HEK293T (cell line): ENCODE measurements around the gene RYK.

Source experiments
- CTCF ChIA-PET: fragments of 350-600 bp; formaldehyde crosslinking; extraction: SDS; loops from one replicate; lab custom pipeline; 2021; ENCODE audit warnings: antibody characterized with exemption, inconsistent platforms; lab: Yijun Ruan, JAX
- POLR2A ChIA-PET: fragments of 350-600 bp; formaldehyde crosslinking; extraction: SDS; loops from one replicate; lab custom pipeline; 2020; ENCODE audit warnings: antibody characterized with exemption, inconsistent platforms; lab: Yijun Ruan, JAX
- DNase-seq: peaks from one replicate; pipeline ENCODE4 v3.0.0; 2012; ENCODE audit warnings: mixed read lengths; ENCODE audit errors: extremely low spot score
- ARNT ChIP-seq: fragments of 450-650 bp; IDR thresholded peaks from 2 replicates; pipeline ENCODE4 v1.6.1; 2017; ENCODE audit warnings: mild to moderate bottlenecking
- BHLHE40 ChIP-seq: fragments of 450-650 bp; IDR thresholded peaks from 2 replicates; pipeline ENCODE4 v1.6.1; 2016; ENCODE audit warnings: mild to moderate bottlenecking, moderate library complexity, borderline replicate concordance
- CTBP1 ChIP-seq: fragments of 450-650 bp; IDR thresholded peaks from 2 replicates; pipeline ENCODE4 v1.6.1; 2016; ENCODE audit warnings: borderline replicate concordance
- ELF4 ChIP-seq: fragments of 450-650 bp; IDR thresholded peaks from 2 replicates; pipeline ENCODE4 v1.6.1; 2017; ENCODE audit warnings: antibody characterized with exemption
- FOXA1 ChIP-seq: fragments of 450-650 bp; IDR thresholded peaks from 2 replicates; pipeline ENCODE4 v1.6.1; 2016; ENCODE audit warnings: mild to moderate bottlenecking
- FOXK2 ChIP-seq: fragments of 450-650 bp; IDR thresholded peaks from 2 replicates; pipeline ENCODE4 v1.6.1; 2016; ENCODE audit warnings: mild to moderate bottlenecking
- FOXM1 ChIP-seq: fragments of 450-650 bp; IDR thresholded peaks from 2 replicates; pipeline ENCODE4 v1.6.1; 2017; ENCODE audit warnings: mild to moderate bottlenecking, borderline replicate concordance
- HDGF ChIP-seq: fragments of 450-650 bp; IDR thresholded peaks from 2 replicates; pipeline ENCODE4 v1.6.1; 2017; ENCODE audit warnings: antibody characterized with exemption, borderline replicate concordance
- L3MBTL2 ChIP-seq: fragments of 450-650 bp; conservative IDR thresholded peaks from 2 replicates; pipeline ENCODE4 v1.6.1; 2016; ENCODE audit warnings: mild to moderate bottlenecking
- LEF1 ChIP-seq: fragments of 450-650 bp; IDR thresholded peaks from 2 replicates; pipeline ENCODE4 v1.6.1; 2017; ENCODE audit warnings: mild to moderate bottlenecking, borderline replicate concordance
- NFRKB ChIP-seq: fragments of 450-650 bp; IDR thresholded peaks from 2 replicates; pipeline ENCODE4 v1.6.1; 2016; ENCODE audit warnings: mild to moderate bottlenecking, moderate library complexity
- SP1 ChIP-seq: fragments of 450-650 bp; IDR thresholded peaks from 2 replicates; pipeline ENCODE4 v1.6.1; 2017
- SUZ12 ChIP-seq: fragments of 450-650 bp; IDR thresholded peaks from 2 replicates; pipeline ENCODE4 v1.6.1; 2016; ENCODE audit warnings: mild to moderate bottlenecking
- TARDBP ChIP-seq: fragments of 450-650 bp; IDR thresholded peaks from 2 replicates; pipeline ENCODE4 v1.6.1; 2016
- ZNF384 ChIP-seq: fragments of 450-650 bp; IDR thresholded peaks from 2 replicates; pipeline ENCODE4 v1.6.1; 2016
- TF ChIP-seq, protein P1 (sequence below): fragments of 450-650 bp; IDR thresholded peaks from 2 replicates; pipeline ENCODE4 v1.6.1; 2016

RYK gene

GRCh38 chr3:134186391-134186790 lies 64.3 kb downstream of the RYK start:
- TF ChIP-seq FOXA1 (no peak), HDGF (no peak), SP1 (no peak), FOXM1 (no peak), L3MBTL2 (no peak), ELF4 (no peak), LEF1 (no peak)
- TF ChIP-seq, protein P1, sequence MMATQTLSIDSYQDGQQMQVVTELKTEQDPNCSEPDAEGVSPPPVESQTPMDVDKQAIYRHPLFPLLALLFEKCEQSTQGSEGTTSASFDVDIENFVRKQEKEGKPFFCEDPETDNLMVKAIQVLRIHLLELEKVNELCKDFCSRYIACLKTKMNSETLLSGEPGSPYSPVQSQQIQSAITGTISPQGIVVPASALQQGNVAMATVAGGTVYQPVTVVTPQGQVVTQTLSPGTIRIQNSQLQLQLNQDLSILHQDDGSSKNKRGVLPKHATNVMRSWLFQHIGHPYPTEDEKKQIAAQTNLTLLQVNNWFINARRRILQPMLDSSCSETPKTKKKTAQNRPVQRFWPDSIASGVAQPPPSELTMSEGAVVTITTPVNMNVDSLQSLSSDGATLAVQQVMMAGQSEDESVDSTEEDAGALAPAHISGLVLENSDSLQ = no peak
- ChIA-PET CTCF (no interaction called here), POLR2A (no interaction called here)
- DNase-seq = no peak

GRCh38 chr3:134180761-134181160 lies 69.9 kb downstream of the RYK start:
- TF ChIP-seq NFRKB (no peak), ZNF384 (no peak), FOXK2 (no peak), FOXA1 (no peak), L3MBTL2 (no peak), ARNT (no peak), SP1 (no peak), HDGF (no peak), LEF1 (no peak), BHLHE40 (no peak), CTBP1 (no peak), TARDBP (no peak), ELF4 (no peak), FOXM1 (no peak), SUZ12 (no peak)
- TF ChIP-seq, protein P1 = no peak
- ChIA-PET POLR2A (no interaction called here), CTCF (no interaction called here)
- DNase-seq = no peak

DNA sequence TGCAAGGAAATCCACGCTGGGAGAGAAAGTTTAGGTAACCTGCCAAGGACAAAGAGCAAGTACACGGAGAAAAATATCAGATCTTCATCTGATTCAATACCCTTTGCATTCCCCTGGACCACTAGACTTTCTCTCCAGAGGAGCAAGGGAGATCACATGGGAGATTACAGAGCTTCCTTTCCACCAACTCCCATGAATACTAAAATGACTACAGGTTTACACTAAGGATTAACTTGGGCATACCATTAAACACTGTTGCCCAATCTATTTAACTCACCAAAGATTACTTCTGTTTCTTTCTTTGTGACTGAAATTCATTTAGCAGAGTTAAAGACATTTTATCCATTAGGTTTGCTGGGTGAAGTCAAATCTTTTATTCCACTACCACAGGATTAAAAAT lies 71.2 kb downstream of the RYK start:
- TF ChIP-seq ZNF384 = no peak
- TF ChIP-seq LEF1 = no peak
- no peak for TF ChIP-seq HDGF
- TF ChIP-seq ELF4 = no peak
- TF ChIP-seq SUZ12 = no peak
- no peak for TF ChIP-seq FOXA1
- TF ChIP-seq FOXM1 = no peak
- TF ChIP-seq NFRKB = no peak
- TF ChIP-seq FOXK2 = no peak
- TF ChIP-seq BHLHE40 = no peak
- TF ChIP-seq, protein P1 = no peak
- TF ChIP-seq L3MBTL2 = no peak
- no peak for TF ChIP-seq CTBP1
- no peak for TF ChIP-seq TARDBP
- no peak for TF ChIP-seq SP1
- TF ChIP-seq ARNT = no peak
- DNase-seq = no peak
- CTCF ChIA-PET = interaction anchor here (1.0 kb wide), 1 partner anchor 9 kb away, joined by 3 read pairs; no protein-coding TSS in a partner anchor
- POLR2A ChIA-PET = no interaction called here

DNA sequence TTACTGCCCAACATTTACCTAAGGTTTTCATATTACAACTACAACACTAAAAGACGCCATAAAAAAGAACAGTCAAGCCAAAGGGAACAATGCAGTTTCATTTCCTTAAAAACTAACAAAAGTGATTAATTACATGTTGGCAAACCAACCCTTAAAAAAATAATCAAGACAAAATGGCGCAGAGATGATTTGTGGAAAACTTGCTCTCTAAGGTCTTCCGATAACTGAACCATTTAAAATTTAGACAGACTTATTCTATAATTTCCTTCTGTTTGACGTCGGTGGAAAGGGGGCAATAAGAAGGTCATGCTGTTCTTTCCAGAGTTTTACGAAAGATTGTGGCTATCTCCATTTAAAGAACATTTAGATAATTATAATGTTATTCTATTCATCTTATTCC lies 87.6 kb downstream of the RYK start:
- DNase-seq = no peak
- POLR2A ChIA-PET = no interaction called here
- CTCF ChIA-PET = no interaction called here
- TF ChIP-seq TARDBP (no peak), FOXK2 (no peak), FOXM1 (no peak), ELF4 (no peak), ARNT (no peak), ZNF384 (no peak), CTBP1 (no peak), L3MBTL2 (no peak), NFRKB (no peak), LEF1 (no peak), FOXA1 (no peak), SP1 (no peak), BHLHE40 (no peak), HDGF (no peak), SUZ12 (no peak)
- TF ChIP-seq, protein P1 = no peak

- CTCF ChIA-PET = interaction anchor here (0.6 kb wide), 2 partner anchors 63 to 1755 kb away, joined by 3 to 4 read pairs; no protein-coding TSS in a partner anchor
- POLR2A ChIA-PET = no interaction called here
These were observed 88.6 kb downstream of the RYK start for GRCh38 chr3:134161898-134162615.

DNA sequence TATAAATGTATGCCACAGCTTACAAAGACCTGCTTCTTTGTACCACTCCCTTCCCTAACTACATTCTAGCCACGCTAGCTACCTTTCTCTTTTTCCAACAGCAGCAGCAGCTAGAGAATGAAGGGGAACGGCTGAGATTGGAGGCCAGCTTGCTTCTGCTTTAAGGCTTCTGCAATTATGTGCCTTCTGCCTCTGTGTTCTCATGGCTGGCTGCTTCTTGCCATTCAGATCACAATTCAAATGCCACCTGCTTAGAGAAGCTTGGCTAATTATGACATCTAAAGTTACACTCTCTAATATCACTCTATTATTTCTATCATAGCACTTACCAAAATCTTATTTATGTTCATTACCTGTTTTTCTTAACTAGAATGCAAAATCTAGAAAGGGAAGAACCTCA lies 95.2 kb downstream of the RYK start:
- POLR2A ChIA-PET = no interaction called here
- DNase-seq = no peak
- CTCF ChIA-PET = no interaction called here

More at GRCh38 chr3:134161898-134162615, 88.6 kb downstream of the RYK start:
- TF ChIP-seq FOXM1 (no peak), L3MBTL2 (no peak)
- DNase-seq = no peak

More for the DNA sequence above, 95.2 kb downstream of the RYK start:
- TF ChIP-seq SP1 = no peak
- TF ChIP-seq LEF1 = no peak
- no peak for TF ChIP-seq ZNF384
- TF ChIP-seq ELF4 = no peak
- TF ChIP-seq CTBP1 = no peak
- TF ChIP-seq SUZ12 = no peak
- TF ChIP-seq FOXM1 = no peak
- TF ChIP-seq, protein P1 = no peak
- TF ChIP-seq TARDBP = no peak
- no peak for TF ChIP-seq L3MBTL2
- no peak for TF ChIP-seq FOXA1
- TF ChIP-seq NFRKB = no peak
- TF ChIP-seq BHLHE40 = no peak
- no peak for TF ChIP-seq HDGF
- TF ChIP-seq FOXK2 = no peak
- no peak for TF ChIP-seq ARNT
